Left hindlimb (tissue), 1 donor: ENCODE results near the gene ARX.

Source experiments
- DNase-seq: peaks from one replicate; pipeline ENCODE4 v3.0.0-alpha.2; 2018

Gene ARX

DNA sequence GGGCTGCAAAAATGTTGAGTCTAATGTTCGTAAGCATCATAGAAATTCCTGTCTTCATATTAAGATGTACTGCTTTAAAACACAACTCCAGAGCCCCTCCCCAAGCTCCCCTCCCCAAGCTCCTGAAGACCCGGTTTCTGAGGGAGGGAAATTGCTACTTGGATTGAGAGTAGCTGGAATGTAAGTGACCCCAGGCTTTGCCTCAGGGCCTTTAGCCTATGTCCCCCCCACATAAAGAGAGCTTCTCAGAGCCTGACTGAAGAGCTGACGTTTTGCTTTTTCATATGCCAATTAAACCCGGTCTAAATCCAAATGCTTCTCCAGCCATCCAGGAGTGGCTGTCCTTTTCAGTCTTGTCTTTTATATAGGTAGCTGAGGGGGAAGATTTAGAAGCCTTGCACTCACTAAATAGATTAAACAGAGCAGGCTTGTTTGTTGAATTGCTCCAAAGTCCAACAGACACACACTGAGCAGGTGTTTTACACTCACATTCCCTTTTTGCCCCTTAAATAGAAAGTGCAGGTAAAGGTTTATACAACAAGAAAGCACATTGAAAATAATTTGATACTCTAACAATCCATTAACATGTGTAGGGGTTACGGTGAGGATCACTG lies 19.6 kb downstream of the ARX start:
- no peak for DNase-seq

DNA sequence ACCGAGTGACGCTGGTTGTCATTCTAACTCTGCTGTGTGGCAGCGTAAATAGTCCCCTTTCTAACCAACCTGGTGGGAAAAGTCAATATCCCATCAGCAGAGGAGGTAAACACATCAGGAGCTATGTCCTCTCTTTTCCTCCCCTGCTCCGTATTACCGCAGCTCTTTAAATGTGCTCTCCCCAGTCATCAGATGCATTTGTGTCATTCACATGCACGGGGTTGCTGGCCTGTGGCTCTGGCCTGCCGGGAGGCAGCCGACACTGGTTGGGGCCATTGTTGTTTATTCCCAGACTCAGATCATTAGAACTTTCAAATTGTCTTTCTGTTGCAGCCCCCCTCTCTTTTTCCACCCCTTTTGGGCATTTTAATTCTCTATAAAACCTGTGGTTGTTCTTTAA lies 21.9 kb downstream of the ARX start:
- no peak for DNase-seq

DNA sequence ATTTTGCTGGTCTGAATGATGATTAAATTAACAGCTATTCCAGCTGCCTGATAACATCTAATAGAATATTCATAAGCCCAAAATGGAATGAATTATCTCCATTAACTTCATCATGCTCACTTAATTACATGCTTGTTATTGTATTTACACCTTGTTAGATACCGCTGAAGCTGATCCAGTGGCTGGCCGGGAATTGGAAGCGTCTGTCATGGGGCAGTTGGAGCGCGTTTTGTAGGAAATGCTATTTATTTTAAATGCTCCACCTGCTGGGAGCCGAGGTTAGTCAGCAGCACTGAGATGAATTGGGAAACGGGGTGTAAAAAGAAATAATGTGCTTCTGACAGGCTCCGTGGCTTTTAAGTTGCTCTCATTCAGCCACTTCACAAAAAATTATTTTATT lies 25.2 kb downstream of the ARX start:
- no peak for DNase-seq

- no peak for DNase-seq
Measured at GRCh38 chrX:24988314-24988713, 27.5 kb downstream of the ARX start.

GRCh38 chrX:24987731-24988130 lies 28.0 kb downstream of the ARX start:
- DNase-seq: no peak

DNA sequence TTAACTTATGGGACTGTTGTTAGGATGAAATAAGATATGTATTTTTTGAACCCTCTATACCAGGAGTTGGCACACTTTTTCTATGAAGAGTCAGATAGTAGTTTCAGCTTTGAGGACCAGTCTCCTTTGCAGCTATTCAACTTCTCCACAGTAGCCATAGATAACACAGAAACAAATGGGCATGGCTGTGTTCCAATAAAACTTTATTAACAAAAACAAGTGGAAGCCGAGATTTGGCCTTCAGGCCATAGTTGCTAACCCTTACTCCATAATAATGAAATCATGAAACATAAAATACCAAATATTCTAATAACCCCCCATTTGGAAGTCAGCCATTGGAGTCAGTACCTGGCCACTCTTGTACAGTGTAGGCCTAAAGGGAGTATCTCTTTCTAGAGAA lies 30.6 kb downstream of the ARX start:
- DNase-seq: no peak

DNA sequence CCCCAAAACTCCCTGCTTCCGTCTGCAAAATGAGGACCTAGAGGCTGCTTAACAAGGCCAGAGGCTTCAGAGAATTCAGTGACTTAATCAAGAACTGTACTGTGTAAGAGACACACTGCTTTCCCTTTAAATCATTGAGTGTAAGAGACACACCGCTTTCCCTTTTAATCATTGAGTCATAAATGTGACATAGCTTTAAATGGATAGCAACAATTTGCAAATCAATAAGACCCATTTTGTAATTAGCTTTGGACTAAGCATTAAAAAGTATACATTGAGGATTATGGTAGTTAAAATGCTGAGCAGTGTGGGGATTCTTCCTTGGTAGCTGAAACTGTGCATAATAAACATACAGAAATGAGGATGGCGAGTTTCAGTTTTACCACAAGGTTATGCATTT lies 31.8 kb downstream of the ARX start:
- no peak for DNase-seq

DNA sequence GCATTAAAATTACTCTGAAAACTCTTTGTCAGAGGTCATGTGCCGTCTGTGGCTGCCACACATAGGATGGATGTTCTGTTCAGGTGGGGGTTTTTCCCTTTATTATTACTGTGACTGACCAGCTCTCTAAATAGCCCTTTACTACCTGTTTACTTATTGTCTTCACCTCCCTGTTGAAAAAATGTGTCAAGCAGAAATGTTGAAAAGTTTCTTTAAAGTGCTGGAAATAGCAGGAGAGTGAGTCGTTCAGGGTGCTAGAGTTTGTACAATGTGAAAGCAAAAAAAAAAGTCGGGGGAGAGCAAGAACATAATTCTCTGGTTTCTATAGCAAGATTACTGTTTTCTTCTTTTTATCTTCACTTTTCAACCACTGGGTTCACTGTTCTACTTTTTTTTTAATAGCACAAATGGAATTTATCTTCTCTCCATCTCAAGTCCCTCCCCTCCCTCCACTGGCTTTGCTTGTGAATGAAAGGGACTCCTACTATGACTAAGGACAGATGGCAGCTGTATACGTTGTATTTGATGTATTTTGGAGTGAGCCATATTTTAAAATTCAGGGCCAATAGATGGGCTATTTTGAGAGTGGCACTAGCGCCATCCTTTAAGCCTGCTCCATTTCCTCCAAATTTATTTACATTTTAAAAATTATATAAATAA lies 33.3 kb downstream of the ARX start:
- no peak for DNase-seq

- no peak for DNase-seq
Measured at GRCh38 chrX:24981030-24981429, 34.7 kb downstream of the ARX start.

DNA sequence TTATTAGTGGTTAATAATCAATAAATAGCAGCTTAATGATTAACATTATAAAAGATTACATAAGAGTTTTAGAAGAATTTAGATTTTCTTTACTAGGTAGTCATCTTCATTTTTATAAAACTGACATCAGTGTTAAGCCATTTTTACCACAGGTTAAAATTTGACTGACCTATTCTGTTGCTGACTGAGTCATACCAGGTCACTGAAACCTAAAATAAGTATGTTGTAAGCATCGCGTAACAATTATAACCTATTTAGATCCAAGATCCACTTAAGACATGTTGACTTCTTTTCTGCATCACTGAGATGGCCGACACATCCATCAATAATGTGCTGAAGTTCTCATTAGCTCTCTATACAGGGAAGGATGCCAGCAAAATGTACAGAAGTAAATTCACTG lies 36.7 kb downstream of the ARX start:
- no peak for DNase-seq

DNA sequence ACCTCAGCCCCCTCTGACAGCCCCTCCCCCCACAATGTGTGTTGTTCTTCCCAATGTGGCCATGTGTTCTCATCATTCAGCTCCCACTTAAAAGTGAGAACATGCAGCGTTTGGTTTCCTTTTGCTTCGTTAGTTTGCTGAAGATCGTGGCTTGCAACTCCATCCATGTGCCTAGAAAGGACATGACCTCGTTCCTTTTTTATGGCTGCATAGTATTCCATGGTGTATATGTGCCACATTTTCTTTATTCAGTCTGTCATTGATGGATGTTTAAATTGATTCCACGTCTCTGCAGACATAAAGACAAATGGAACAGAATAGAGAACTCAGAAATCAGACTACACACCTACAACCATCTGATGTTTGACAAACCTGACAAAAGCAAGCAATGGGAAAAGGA lies 46.0 kb downstream of the ARX start:
- DNase-seq: no peak

DNA sequence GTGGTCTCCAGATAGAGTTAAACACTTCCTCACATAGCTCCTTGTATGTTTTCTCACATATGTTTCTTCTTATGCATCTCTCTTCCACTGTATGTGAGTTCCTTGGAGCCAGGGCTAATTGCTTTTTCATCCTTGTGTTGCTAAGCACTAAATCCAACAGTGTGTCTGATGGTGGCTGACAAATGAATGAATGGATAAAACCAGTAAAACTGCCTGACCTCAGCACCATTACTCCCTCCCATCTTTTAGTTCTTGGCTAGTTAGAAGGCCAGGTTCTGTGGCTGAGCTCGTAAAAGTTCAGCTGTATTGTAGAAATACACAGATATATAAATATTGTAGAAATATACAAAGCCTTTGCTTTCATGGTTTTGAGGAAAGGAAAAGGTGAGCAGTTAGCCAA lies 50.4 kb downstream of the ARX start:
- no peak for DNase-seq

DNA sequence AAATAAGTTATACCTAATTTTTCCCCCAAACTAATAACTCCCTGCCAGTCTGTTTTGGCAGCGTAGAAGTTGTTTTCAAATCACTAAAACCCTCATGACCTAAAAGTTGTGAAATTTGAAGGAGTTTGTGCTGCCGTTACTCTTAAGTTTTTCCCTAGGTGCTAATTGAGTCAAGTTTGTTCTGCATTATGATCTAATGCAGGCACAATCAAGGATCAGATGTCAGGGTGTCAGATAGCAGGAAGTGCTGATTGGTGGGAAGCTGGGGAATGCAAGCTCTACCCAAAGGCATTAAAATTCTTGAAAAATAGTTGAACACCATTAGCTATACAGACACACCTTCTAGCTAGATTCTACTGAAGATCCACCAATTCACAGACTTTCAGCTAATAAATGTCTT lies 51.9 kb downstream of the ARX start:
- DNase-seq: no peak

GRCh38 chrX:24961809-24962208 lies 54.0 kb downstream of the ARX start:
- DNase-seq: no peak

- no peak for DNase-seq
Measured at GRCh38 chrX:24956828-24957227, 58.9 kb downstream of the ARX start.

- no peak for DNase-seq
Measured at GRCh38 chrX:24955372-24955930, 60.3 kb downstream of the ARX start.

DNA sequence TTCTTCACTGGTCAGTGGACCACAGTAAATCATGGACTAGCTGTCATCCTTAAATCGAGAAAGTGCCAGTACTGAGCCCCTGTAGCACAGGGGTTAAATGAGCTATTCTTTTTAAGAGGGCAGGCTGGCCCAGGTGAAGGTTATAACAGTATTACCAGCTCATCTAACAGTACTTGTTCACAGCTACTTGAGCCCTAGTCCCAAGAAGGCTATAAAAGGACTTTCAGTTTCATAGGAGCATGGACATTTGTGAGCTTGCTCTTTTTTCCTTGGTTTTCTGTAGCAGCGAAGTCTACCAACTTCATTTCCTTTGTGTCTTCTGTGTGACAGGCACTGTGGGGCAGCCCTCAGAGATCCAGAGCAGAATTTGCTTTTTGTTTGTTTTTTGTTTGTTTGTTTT lies 61.0 kb downstream of the ARX start:
- no peak for DNase-seq
